Upper lobe of right lung (tissue), 1 donor: ENCODE measurements around the gene LRRC10. TPM values are rescaled to one million over a fixed set of nuclear protein-coding genes. Genes with fewer than 3 reads are reported as not detected.

Source experiments
- ATAC-seq: fragments of 200-7000 bp; cut with Tn5 transposase; one replicate; pipeline ENCODE4 v1.9.1; 2020; ENCODE audit warnings: mild to moderate bottlenecking, moderate library complexity
- DNase-seq: peaks from one replicate; pipeline ENCODE4 v3.0.0-alpha.2; 2020
- H3K27ac ChIP-seq: fragments of 200-600 bp; one replicate; pipeline ENCODE4 v1.8.0; 2022
- H3K27me3 ChIP-seq: fragments of 200-600 bp; one replicate; pipeline ENCODE4 v1.8.0; 2022; ENCODE audit warnings: mild to moderate bottlenecking
- H3K36me3 ChIP-seq: fragments of 200-600 bp; one replicate; pipeline ENCODE4 v1.8.0; 2022
- H3K4me1 ChIP-seq: fragments of 200-600 bp; one replicate; pipeline ENCODE4 v1.8.0; 2022
- H3K4me3 ChIP-seq: fragments of 200-600 bp; one replicate; pipeline ENCODE4 v1.8.0; 2022; ENCODE audit warnings: mild to moderate bottlenecking
- H3K9me3 ChIP-seq: fragments of 200-600 bp; one replicate; pipeline ENCODE4 v1.8.0; 2022
- CTCF ChIP-seq: fragments of 200-600 bp; IDR thresholded peaks from one replicate; pipeline ENCODE4 v1.8.0; 2022; ENCODE audit warnings: antibody characterized with exemption
- intact Hi-C: fragments of 100-400 bp; cut with DNase I; formaldehyde crosslinking; loops from one replicate; pipeline ENCODE4 v1.11.0; 2022
- total RNA-seq: library from RNA; stranded (reverse); fragmentation: NEBNext Ultra II Directional; extraction: Animal tissue kit (Norgen Biotek cat#: 25700); gene quantifications from one replicate; pipeline ENCODE4 v1.2.1, GENCODE V29; 2021
- donor health status: DM: no; HTN: yes; CAD: no; lungs with severe emphysema.

Gene LRRC10
- total RNA-seq, 1 donor from 2014 or later, result not detected

- H3K27me3 ChIP-seq, result no peaks in the 10 kb centered on the region
- intact Hi-C loops, result no loop called here
- H3K4me3 ChIP-seq, result no peak overlapping the region
- H3K4me1 ChIP-seq, result peaks cover 9% of the 10 kb centered on the region
- no peak for TF ChIP-seq CTCF
- ATAC-seq (no peak), DNase-seq (no peak)
- no peak overlapping the region for H3K27ac ChIP-seq
- no peaks in the 10 kb centered on the region for H3K9me3 ChIP-seq
- peaks cover 76% of the 10 kb centered on the region for H3K36me3 ChIP-seq
Measured at GRCh38 chr12:69589082-69589481, 21.6 kb downstream of the LRRC10 start.

GRCh38 chr12:69588527-69588926, 22.2 kb downstream of the LRRC10 start:
- TF ChIP-seq CTCF, result no peak
- no peak overlapping the region for H3K4me3 ChIP-seq
- ATAC-seq (no peak), DNase-seq (no peak)
- H3K36me3 ChIP-seq, result peaks cover 70% of the 10 kb centered on the region
- intact Hi-C loops, result no loop called here
- H3K4me1 ChIP-seq, result peaks cover 9% of the 10 kb centered on the region
- no peaks in the 10 kb centered on the region for H3K9me3 ChIP-seq
- H3K27me3 ChIP-seq, result no peaks in the 10 kb centered on the region
- H3K27ac ChIP-seq, result no peak overlapping the region

- peaks cover 39% of the 10 kb centered on the region for H3K36me3 ChIP-seq
- TF ChIP-seq CTCF, result peak; percentile 24
- peaks cover 9% of the 10 kb centered on the region for H3K4me1 ChIP-seq
- H3K9me3 ChIP-seq, result no peaks in the 10 kb centered on the region
- H3K27me3 ChIP-seq, result no peaks in the 10 kb centered on the region
- ATAC-seq (peak; percentile 100), DNase-seq (peak; percentile 98)
- peak within 1 kb of the TSS; percentile 80 for H3K4me3 ChIP-seq
- H3K27ac ChIP-seq, result peak within 1 kb of the TSS; percentile 86
- intact Hi-C loops, result no loop called here
Measured at GRCh38 chr12:69585189-69586062, 25.3 kb downstream of the LRRC10 start, which contains the start of gene CCT2. Gene CCT2, plus strand, starts transcription at chr12:69585459. Its CDS starts 63 bp downstream, at chr12:69585522.

- intact Hi-C loops, result no loop called here
- no peak overlapping the region for H3K27ac ChIP-seq
- H3K4me1 ChIP-seq, result peaks cover 9% of the 10 kb centered on the region
- ATAC-seq (no peak), DNase-seq (no peak)
- H3K4me3 ChIP-seq, result no peak overlapping the region
- peaks cover 17% of the 10 kb centered on the region for H3K36me3 ChIP-seq
- no peaks in the 10 kb centered on the region for H3K9me3 ChIP-seq
- no peaks in the 10 kb centered on the region for H3K27me3 ChIP-seq
- TF ChIP-seq CTCF, result no peak
Measured at GRCh38 chr12:69583203-69583602, 27.5 kb downstream of the LRRC10 start.

GRCh38 chr12:69580074-69580473, 30.6 kb downstream of the LRRC10 start:
- Histone ChIP-seq H3K27ac (no peak overlapping the region), H3K36me3 (peaks cover 12% of the 10 kb centered on the region), H3K4me1 (no peaks in the 10 kb centered on the region), H3K27me3 (no peaks in the 10 kb centered on the region), H3K9me3 (no peaks in the 10 kb centered on the region), H3K4me3 (no peak overlapping the region)
- DNase-seq (no peak), ATAC-seq (no peak)
- intact Hi-C loops, result no loop called here
- TF ChIP-seq CTCF, result no peak
